ENCODE measurements around the gene TMCO4. TPM values are rescaled to one million over a fixed set of nuclear protein-coding genes. Genes with fewer than 3 reads are reported as not detected.
"Not testable (repeated sequence)": the region's sequence is repeated elsewhere in the genome, so short reads cannot be mapped to it uniquely, and the experiment has no call there.

Gene TMCO4
- total RNA-seq, result 10 to 100 TPM; 19.6 to 22.1 TPM

GRCh38 chr1:19799230-19800075 lies at the start of gene TMCO4:
Gene TMCO4, minus strand, starts transcription at chr1:19799916. Its CDS starts 19,158 bp downstream, at chr1:19780758.
- H3K4me3 Mint-ChIP-seq, result peak within 1 kb of the TSS; percentile 90 to 92
- peaks cover 25% of the 10 kb centered on the region for H3K4me1 Mint-ChIP-seq (ENCODE audit: low read depth)
- peaks cover 0 to 5% of the 10 kb centered on the region in 2 donors for H3K36me3 Mint-ChIP-seq (ENCODE audit: insufficient read depth in 2 of 2)
- H3K9me3 Mint-ChIP-seq, result no peaks in the 10 kb centered on the region
- H3K27ac Mint-ChIP-seq, result peak within 1 kb of the TSS; percentile 95
- ATAC-seq (replicated peaks in 1 of 2) (peak; percentile 89 to 91), DNase-seq (peak; percentile 69 to 76)
- H3K27me3 Mint-ChIP-seq (ENCODE audit: low read depth), result no peaks in the 10 kb centered on the region

DNA sequence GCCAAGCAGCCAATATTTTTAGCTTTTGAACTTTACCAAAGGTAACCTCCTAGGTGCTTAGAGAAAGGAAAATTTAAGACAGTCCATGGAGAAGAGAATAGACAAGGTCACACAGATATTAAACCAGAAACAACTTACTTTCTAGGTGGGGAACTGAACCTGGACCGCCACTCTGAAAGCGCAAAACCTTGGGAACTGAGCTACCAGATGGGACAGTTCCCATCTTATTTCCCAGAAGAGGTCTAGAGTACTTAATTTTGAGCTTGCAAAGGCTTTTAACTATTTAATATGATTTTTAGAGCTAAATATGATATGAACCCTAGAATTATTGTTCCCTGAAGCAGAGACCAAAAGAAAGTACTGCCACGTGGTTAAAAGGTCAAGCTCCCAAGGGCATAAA lies 49.6 kb upstream of the TMCO4 start:
- DNase-seq; H3K27ac Mint-ChIP-seq; H3K4me1 Mint-ChIP-seq (ENCODE audit: low read depth); H3K36me3 Mint-ChIP-seq (ENCODE audit: insufficient read depth in 2 of 2); H3K4me3 Mint-ChIP-seq; H3K9me3 Mint-ChIP-seq; ATAC-seq (replicated peaks in 1 of 2): not testable (repeated sequence)
- peaks cover 22% of the 10 kb centered on the region for H3K27me3 Mint-ChIP-seq (ENCODE audit: low read depth)

GRCh38 chr1:19847334-19847733 lies 47.6 kb upstream of the TMCO4 start:
- not testable (repeated sequence) for H3K4me1 Mint-ChIP-seq (ENCODE audit: low read depth); ATAC-seq (replicated peaks in 1 of 2); H3K4me3 Mint-ChIP-seq; H3K36me3 Mint-ChIP-seq (ENCODE audit: insufficient read depth in 2 of 2); H3K27ac Mint-ChIP-seq; DNase-seq; H3K9me3 Mint-ChIP-seq
- peaks cover 22% of the 10 kb centered on the region for H3K27me3 Mint-ChIP-seq (ENCODE audit: low read depth)

DNA sequence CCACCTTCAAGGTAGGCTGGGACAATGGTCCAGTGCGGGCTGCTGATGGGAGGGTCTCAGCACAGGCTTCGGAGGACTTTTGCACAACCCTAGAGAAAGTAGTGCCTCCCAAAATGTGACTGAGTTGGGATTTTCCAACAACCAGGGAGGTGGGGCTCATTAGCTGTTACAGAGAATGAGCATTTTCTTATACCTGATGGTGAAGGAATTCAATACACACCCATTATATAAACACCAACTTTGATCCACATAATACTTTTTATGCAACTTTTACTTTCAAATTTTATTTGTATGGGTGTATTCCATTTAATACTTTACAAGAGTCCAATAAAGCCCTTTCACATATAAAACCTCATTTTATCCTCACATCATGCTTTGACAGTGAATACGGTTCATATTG lies 46.6 kb upstream of the TMCO4 start:
- no peak for DNase-seq
- no peak overlapping the region for H3K27ac Mint-ChIP-seq

DNA sequence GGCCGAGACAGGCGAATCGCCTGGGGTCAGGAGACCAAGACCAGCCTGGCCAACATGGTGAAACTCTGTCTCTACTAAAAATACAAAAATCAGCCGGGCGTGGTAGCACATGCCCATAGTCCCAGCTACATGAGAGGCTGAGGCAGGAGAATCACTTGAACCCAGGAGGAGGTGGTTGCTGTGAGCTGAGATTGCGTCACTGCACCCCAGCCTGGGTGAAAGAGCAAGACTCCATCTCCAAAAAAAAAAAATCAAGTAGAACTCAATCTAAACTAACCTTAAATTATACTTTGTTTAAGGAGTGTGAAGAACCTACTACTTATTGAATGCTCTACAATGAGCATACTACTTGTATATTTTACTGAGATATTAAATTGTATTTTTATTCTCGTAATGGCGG lies 45.8 kb upstream of the TMCO4 start:
- DNase-seq (no peak), ATAC-seq (replicated peaks in 1 of 2) (no peak)
- H3K27ac Mint-ChIP-seq, result no peak overlapping the region
- H3K4me1 Mint-ChIP-seq (ENCODE audit: low read depth), result peaks cover 3% of the 10 kb centered on the region
- H3K36me3 Mint-ChIP-seq (ENCODE audit: insufficient read depth in 2 of 2), result no peaks in the 10 kb centered on the region
- H3K27me3 Mint-ChIP-seq (ENCODE audit: low read depth), result peaks cover 22% of the 10 kb centered on the region
- no peak overlapping the region for H3K4me3 Mint-ChIP-seq
- H3K9me3 Mint-ChIP-seq, result no peaks in the 10 kb centered on the region

More for the DNA sequence above, 46.6 kb upstream of the TMCO4 start:
- Mint-ChIP-seq H3K4me1 (ENCODE audit: low read depth) (no peaks in the 10 kb centered on the region), H3K27me3 (ENCODE audit: low read depth) (peaks cover 22% of the 10 kb centered on the region), H3K9me3 (no peaks in the 10 kb centered on the region), H3K36me3 (ENCODE audit: insufficient read depth in 2 of 2) (no peaks in the 10 kb centered on the region), H3K4me3 (no peak overlapping the region)
- no peak for ATAC-seq (replicated peaks in 1 of 2)

DNA sequence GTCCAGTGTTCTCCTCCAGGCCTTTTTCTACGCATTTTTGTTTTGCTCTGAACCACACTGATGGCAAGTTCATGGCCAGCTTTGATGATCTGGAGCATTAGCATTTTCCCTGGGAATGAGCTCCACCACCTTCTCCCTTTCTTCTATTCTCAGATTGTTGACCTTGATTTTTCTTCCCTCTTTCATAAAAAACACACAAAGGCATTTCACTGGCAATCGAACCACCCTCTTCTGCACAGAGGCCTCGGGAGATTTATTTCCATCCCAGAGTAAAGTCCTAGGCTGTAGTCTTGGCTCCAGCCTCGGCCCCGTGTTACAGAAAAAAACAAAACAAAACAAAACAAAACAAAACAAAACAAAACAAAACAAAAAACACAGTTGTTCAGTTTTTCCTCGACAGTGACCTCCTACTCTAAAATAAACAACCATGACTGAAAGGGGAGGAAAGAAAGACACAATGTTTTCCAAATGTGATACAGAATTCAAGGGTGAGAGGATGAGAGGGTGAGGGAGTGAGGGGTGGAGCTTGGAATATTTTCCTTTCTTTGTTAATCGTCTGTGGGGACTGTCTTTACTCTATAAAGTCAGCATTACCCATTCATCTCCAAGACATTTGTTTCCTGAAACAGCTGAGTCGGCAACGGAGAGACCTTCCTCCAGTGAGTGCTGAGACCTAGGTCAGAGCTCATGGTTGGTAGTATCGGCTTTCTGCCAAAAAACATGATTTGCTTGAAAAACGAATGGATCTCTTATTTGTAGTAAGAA lies 45.2 kb upstream of the TMCO4 start:
- no peak overlapping the region for H3K27ac Mint-ChIP-seq
- ATAC-seq (replicated peaks in 1 of 2), result no peak
- H3K36me3 Mint-ChIP-seq (ENCODE audit: insufficient read depth in 2 of 2), result no peaks in the 10 kb centered on the region
- H3K9me3 Mint-ChIP-seq, result no peaks in the 10 kb centered on the region
- H3K27me3 Mint-ChIP-seq (ENCODE audit: low read depth), result peaks cover 22% of the 10 kb centered on the region
- H3K4me3 Mint-ChIP-seq, result no peak overlapping the region
- DNase-seq, result no peak
- H3K4me1 Mint-ChIP-seq (ENCODE audit: low read depth), result peaks cover 8% of the 10 kb centered on the region

DNA sequence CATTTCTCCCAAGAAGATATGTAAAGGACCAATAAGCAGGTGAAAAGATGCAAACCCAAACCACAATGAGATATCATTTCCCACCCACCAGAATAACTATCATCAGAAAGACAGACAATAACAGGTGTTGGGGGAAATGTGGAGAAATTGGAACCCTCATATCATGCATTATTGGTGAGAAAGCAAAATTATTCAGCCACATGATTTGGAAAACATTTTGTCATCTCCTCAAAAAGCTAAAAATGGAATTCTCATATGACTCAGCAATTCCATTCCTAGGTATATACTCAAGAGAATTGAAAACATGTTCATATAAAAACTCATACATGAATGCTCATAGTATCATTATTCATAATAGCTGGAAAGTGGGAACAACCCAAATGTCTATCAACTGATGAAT lies 40.5 kb upstream of the TMCO4 start:
- Mint-ChIP-seq H3K27me3 (ENCODE audit: low read depth) (peaks cover 9% of the 10 kb centered on the region), H3K9me3 (no peaks in the 10 kb centered on the region), H3K4me3 (no peak overlapping the region), H3K4me1 (ENCODE audit: low read depth) (peaks cover 16% of the 10 kb centered on the region), H3K36me3 (ENCODE audit: insufficient read depth in 2 of 2) (no peaks in the 10 kb centered on the region), H3K27ac (no peak overlapping the region)
- ATAC-seq (replicated peaks in 1 of 2) (no peak), DNase-seq (no peak)

GRCh38 chr1:19837866-19838265 lies 38.1 kb upstream of the TMCO4 start:
- Mint-ChIP-seq H3K27me3 (ENCODE audit: low read depth) (no peaks in the 10 kb centered on the region), H3K4me1 (ENCODE audit: low read depth) (peaks cover 16% of the 10 kb centered on the region), H3K27ac (no peak overlapping the region), H3K4me3 (no peak overlapping the region), H3K9me3 (no peaks in the 10 kb centered on the region), H3K36me3 (ENCODE audit: insufficient read depth in 2 of 2) (no peaks in the 10 kb centered on the region)
- no peak for DNase-seq
- ATAC-seq (replicated peaks in 1 of 2), result no peak

DNA sequence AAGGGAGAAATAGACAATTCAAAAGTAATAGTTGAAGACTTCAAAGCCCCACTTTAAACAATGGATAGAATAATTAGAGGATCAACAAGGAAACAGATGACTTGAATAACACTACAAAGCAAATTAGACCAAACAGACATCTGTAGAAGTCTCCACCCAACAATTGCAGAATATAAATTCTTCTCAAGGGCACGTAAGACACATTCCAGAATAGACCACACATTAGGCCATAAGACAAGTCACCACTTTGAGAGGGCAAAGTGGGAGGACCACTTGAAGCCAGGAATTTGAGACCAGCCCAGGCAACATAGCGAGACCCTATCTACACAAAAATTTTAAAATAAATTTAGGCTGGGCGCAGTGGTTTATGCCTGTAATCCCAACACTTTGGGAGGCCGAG lies 35.9 kb upstream of the TMCO4 start:
- no peak for ATAC-seq (replicated peaks in 1 of 2)
- Mint-ChIP-seq H3K36me3 (ENCODE audit: insufficient read depth in 2 of 2) (no peaks in the 10 kb centered on the region), H3K27ac (no peak overlapping the region), H3K9me3 (no peaks in the 10 kb centered on the region), H3K4me3 (no peak overlapping the region), H3K4me1 (ENCODE audit: low read depth) (peaks cover 13% of the 10 kb centered on the region), H3K27me3 (ENCODE audit: low read depth) (peaks cover 19% of the 10 kb centered on the region)
- no peak for DNase-seq

- no peak for DNase-seq
- Mint-ChIP-seq H3K27me3 (ENCODE audit: low read depth) (peaks cover 40% of the 10 kb centered on the region), H3K9me3 (no peaks in the 10 kb centered on the region)
These were observed 31.7 kb upstream of the TMCO4 start for GRCh38 chr1:19831441-19831840.

DNA sequence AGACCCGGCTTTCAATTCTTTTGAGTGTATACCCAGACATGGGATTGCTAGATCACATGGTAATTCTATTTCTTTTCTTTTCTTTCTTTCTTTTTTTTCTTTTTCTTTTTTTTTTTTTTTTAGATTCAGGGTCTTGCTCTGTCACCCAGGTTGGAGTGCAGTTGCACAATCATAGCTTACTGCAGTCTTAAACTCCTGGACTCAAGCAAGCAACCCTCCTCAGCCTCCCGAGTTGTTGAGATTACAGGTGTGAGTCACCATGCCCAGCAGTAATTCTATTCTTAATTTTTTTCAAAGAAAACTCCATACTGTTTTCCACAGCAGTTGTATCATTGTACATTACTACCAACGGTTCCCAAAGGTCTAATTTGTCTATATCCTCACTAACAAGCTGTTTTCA lies 28.8 kb upstream of the TMCO4 start:
- no peaks in the 10 kb centered on the region for H3K36me3 Mint-ChIP-seq (ENCODE audit: insufficient read depth in 2 of 2)
- no peaks in the 10 kb centered on the region for H3K9me3 Mint-ChIP-seq
- H3K27me3 Mint-ChIP-seq (ENCODE audit: low read depth), result peaks cover 46% of the 10 kb centered on the region
- H3K4me3 Mint-ChIP-seq, result no peak overlapping the region
- peaks cover 15% of the 10 kb centered on the region for H3K4me1 Mint-ChIP-seq (ENCODE audit: low read depth)
- no peak for DNase-seq
- no peak for ATAC-seq (replicated peaks in 1 of 2)
- no peak overlapping the region for H3K27ac Mint-ChIP-seq

More at GRCh38 chr1:19831441-19831840, 31.7 kb upstream of the TMCO4 start:
- H3K27ac Mint-ChIP-seq, result no peak overlapping the region
- H3K4me3 Mint-ChIP-seq, result no peak overlapping the region
- no peaks in the 10 kb centered on the region for H3K36me3 Mint-ChIP-seq (ENCODE audit: insufficient read depth in 2 of 2)
- H3K4me1 Mint-ChIP-seq (ENCODE audit: low read depth), result no peaks in the 10 kb centered on the region
- ATAC-seq (replicated peaks in 1 of 2), result no peak

DNA sequence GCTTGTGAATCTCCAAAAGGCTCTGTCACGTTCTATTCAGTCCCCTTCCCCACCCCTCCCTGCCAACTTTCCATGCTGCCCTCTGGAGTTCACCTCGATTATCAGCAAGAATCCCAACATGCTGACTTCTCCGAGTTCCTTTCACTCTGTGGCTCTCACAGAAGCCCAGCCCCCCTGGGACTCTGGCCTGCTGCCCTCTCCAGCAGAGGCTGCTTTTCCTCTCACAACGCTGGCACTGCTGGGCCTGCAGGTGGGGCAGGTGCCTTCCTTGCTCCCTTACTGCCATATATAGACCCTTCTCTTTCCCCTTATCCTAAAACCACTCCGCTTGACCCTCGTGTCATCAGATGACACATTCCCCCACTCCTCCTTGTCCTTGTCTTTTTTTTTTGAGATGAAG lies 25.6 kb upstream of the TMCO4 start:
- Mint-ChIP-seq H3K36me3 (ENCODE audit: insufficient read depth in 2 of 2) (no peaks in the 10 kb centered on the region), H3K4me3 (no peak overlapping the region), H3K27ac (no peak overlapping the region), H3K4me1 (ENCODE audit: low read depth) (peaks cover 15% of the 10 kb centered on the region), H3K27me3 (ENCODE audit: low read depth) (peaks cover 33% of the 10 kb centered on the region), H3K9me3 (no peaks in the 10 kb centered on the region)
- no peak for DNase-seq
- ATAC-seq (replicated peaks in 1 of 2), result no peak

DNA sequence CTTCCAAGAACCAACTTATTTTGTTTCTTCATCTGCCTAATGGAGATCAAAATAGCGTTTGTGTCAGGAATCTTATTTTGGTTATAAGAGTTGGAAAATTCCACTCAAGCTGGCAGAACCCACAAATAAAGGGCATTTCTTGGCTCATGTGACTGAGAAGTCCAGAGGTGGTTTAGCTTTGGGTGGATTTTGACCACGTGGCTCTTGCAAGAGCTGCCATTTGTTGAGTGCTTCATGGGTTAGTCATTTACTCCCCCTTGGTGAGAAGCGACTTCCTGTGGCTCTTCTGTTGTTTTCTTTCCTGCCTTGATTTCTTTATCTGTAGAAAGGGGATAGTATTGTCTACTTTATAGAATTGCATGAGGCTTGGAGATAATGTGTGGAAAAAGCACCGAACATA lies 24.8 kb upstream of the TMCO4 start:
- DNase-seq (no peak), ATAC-seq (replicated peaks in 1 of 2) (peak in 1 of 2 donors; percentile 32)
- Mint-ChIP-seq H3K27me3 (ENCODE audit: low read depth) (peaks cover 26% of the 10 kb centered on the region), H3K9me3 (no peaks in the 10 kb centered on the region), H3K36me3 (ENCODE audit: insufficient read depth in 2 of 2) (no peaks in the 10 kb centered on the region), H3K4me1 (ENCODE audit: low read depth) (peaks cover 15% of the 10 kb centered on the region), H3K4me3 (no peak overlapping the region), H3K27ac (no peak overlapping the region)

All from activated T-cell treated with anti-CD3 and anti-CD28 coated beads, Interleukin-2, amount 50 U/mL, for 72 hours (primary cell).